AML-193 (cell line): Measurements from ENCODE around the gene SCPEP1.
"Not testable (repeated sequence)": the region's sequence is repeated elsewhere in the genome, so short reads cannot be mapped to it uniquely, and the experiment has no call there.

Source experiments
- DNase-seq, 2 experiments: peaks; one replicate each; lab custom pipeline; 2025; lab: John Stamatoyannopoulos, UW

The SCPEP1 gene

DNA sequence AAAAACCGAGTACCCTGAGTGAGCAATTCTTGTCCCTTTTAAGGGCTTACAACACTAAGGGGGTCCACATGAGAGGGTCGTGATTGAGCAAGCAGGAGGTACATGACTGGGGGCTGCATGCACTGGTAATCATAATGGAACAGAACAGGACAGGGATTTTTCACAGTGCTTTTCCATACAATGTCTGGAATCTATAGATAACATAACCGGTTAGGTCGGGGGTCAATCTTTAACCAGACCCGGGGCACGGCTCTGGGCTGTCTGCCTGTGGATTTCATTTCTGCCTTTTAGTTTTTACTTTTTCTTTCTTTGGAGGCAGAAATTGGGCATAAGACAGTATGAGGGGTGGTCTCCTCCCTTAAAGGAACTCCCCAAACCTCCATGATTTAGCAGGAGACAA lies 12.2 kb upstream of the SCPEP1 start:
- DNase-seq, result not testable (repeated sequence)

DNA sequence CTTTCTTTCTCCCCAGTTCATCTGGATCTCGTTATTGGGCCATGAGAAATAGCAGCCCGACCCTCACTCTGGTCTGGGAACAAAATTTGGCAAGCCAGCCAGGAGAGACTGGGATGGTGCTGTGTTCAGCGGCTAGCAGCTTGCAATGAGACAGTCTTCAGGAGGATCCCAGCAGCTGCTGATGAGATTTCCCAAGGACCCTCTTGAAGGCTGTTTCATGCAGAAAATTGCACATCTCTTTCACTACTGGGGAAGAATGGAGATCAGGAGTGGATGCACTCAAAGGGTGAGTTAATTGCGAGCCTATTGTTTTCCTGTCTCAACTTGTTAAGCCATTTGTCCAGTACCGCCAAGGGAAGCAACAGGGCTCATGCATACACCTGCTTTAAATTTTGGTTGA lies 11.6 kb upstream of the SCPEP1 start:
- DNase-seq, result no peak

DNA sequence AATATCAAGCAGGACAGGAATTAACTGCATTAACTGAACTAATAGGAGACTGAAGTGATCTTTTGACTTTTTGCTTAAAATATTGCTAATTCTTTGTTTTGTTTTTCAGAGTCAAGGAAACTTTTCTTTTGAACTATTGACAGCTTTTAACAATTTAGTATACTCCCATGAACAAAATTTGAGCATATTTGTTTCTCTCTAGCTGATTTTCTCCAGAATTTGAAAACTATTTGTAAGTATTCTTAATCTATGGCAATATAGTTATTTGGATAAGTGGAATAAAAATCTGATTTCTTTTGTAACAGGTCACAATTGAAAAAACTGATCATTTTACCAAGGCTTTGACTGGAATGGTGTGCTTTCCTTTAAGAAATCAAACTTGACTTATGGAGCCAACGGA lies 7.0 kb upstream of the SCPEP1 start:
- DNase-seq, result no peak

DNA sequence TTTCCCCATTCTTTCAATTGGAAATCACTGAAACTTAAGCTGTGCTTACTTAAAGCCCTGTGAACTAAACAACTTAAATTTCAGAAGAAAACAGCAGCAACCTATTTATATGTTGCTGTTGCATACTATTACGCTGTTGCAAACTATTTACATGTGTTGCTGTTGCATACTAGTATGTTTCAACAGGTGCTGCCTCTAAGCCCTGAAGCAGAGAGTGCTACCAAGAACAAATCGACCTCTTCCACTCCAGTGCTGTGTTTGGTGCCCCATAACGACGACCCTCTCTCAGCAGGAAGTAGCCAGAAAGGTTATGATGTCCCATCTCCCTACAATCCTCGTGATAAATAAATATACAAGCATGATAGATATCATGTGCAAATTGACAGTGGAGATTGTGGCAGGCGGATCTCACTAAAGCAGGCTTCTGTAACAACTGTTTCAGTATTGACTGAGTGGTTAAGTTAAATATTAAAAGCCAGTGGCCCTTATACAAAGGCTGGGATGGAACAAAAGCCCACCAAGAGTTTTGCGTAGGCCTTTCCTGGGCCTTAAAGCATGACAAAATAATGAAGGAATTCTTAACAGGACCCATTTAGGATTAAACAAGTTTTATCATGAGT lies 5.7 kb upstream of the SCPEP1 start:
- DNase-seq, result no peak

DNA sequence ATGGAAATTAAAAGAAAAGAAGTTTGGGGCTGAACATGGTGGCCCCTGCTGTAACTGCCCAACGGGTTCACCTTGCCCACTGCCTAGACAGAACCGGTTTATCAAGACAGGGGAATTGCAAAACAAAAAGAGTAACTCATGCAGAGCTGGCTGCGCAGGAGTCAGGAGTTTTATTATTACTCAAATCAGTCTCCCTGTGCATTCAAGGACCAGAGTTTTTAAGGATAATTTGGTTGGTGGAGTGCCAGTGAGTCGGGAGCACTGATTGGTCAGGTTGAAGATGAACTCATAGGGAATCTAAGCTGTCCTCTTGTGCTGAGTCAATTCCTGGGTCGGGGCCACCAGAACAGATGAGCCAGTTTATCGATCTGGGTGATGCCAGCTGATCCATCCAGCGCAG lies 4.4 kb upstream of the SCPEP1 start:
- no peak for DNase-seq

DNA sequence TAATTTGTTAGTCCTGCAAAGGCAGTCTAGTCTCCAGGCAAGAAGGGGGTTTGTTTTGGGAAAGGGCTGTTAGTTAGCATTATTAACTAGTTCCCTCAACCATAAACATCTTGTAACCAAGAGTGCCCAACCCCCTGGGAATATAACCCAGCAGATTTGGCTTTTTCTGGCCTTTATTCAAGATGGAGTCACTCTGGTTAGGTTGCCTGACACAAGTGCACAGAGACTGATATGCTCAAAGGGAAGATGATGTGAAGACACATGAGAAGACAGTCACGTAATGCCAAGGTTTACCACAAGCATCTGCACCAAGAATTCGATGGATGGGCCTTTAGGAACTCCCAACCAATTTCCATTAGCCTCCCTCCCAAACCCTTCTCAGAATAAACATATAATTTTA lies 3.9 kb upstream of the SCPEP1 start:
- no peak for DNase-seq

DNA sequence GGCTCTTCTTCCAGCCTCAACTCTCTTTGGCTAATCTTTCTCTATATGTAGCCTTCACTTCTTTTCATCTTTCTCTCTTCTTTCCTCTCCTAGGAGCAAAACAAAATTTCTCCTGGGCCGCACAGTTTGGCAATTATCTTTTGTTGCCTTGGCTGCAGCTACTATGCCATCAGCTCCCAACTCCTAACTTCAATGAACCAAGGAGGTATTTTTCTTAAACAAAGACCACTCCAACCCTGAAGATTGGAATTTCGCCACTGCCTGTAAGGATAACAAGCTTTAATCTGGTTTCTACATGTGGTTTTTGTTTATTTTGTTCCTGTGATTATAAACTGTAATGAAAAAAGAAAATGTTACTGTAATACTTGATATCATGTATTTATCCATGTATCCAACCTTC lies 2.3 kb upstream of the SCPEP1 start:
- DNase-seq, result no peak

DNA sequence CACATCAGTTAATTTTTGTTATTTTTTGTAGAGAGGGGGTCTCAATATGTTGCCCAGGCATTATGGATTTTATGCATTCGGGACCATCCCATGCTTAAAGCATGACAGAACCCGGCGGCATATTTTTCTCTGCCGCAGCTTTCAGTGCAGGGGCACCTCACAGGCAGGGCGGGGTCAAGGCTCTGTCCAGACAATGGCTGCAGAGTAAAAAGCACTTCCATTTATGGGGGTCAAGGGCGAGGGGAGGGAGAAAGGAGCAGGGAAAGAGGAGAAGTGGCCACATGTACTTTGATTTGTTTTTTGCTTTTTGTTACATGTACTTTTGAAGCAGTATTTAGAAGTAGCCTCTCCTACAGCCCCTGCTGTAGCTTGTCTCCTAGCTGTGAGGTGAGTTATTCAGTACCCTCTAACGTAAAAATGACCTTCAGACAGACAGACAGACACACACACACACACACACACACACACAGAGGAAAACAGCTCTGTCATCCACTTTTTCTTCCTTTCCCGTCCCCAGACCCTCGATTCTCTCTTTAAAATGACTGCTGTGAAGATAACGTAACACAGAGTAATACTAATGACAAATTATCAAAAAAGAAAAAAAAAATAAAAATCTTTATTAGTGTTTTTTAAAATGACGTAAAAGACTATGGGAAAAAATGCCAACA lies 856 bp upstream of the SCPEP1 start:
- no peak for DNase-seq

DNA sequence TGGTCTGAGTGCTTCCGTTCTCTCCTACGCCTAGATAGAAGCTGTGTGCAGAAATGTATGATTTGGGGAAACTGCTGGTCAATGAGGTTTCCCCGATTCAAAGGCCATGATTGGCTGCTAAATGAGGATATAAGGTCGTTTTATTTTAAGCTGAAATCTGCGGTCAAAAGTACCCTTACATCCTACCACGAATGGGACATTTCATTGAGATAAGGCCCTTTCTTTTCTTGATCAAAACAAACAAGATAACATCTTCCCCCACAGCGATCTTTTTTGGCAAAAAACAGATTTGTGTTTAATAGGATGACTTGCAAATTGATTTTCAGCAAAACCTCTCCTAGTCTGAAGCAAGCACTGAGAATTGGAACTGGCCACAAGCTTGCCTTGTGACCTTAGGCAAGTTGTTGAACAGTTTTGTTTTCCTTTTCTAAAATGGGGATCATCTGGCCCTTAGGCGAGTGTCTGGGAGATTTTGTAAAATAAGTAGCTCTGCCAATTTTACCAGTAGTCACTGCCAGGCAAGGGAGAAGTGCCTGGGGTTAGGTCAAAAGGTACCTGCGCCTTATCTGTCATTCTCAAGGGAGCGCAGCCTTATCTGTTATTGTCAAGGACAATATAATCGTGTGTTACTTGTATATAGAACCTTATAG lies 635 bp downstream of the SCPEP1 start:
- peak in 1 of 2 experiments; percentile 33 for DNase-seq

DNA sequence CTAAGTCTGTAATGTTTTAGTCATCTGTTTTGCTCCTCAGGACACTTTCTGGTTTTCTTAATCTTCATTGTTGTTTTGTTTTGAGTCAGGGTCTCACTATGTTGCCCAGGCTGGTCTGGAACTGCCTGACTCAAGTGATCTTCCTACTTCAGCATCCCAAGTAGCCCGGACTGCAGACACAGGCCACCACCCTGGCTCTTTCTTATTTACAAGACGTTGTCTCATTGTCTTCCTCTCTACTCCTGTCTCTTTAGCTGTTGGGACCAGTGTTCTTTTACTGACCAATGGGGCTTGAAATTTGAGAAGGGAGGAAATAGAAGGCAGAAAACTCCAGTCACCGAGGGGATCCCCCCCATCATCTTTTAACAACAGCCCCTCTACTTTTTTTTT lies 1.2 kb downstream of the SCPEP1 start:
- peak in 1 of 2 experiments; percentile 14 for DNase-seq

DNA sequence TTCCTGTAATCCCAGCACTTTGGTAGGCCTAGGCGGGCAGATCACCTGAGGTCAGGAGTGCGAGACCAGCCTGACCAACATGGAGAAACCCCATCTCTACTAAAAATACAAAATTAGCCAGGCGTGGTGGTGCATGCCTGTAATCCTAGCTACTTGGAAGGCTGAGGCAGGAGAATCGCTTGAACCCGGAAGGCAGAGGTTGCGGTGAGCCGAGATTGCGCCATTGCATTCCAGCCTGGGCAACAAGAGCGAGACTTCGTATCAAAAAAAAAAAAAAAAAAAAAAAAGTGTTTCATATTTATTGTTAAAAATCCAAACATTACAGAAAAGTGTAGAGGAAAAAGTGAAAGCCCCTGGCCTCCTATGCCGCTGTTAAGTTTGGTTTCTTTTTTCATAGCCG lies 2.6 kb downstream of the SCPEP1 start:
- DNase-seq, result not testable (repeated sequence)

DNA sequence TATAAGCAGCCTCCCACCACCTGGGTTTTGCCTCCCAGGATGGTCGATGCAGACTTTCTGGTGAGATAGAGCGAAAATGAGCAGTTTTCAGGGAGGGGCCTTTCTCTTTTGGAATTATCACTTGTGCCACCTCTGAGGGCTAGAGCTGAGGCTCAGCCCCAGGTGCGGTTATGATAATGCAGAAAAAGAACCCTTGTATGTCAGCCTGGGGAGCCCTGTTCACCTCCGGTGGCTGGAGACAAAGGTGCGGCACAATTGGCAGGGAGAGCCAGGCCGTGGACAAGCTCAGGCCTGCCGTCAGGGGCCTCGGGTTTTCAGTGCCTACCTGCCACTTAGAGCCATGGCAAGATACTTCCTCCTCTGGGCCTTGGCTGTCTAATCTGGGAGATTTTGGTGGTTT lies 4.4 kb downstream of the SCPEP1 start:
- DNase-seq, result no peak

DNA sequence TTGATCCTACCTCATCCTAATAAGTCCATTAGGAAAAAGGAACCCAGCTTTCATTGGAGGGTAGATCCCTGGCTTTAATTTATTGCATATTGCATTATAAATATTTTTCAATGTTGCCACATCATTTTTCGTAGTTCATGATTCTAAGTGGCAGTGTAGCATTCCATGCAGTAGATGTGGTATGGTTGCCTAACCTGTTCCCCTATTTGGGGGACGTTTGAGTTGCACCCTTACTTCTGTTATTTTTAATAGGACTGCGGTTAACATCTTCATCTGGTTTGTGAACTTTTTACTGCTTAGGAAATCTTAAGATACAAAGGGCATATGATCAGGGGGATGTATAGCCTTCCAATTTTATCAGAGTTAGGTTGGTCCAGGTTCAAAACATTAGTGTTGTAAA lies 5.4 kb downstream of the SCPEP1 start:
- peak; percentile 94 to 97 for DNase-seq

DNA sequence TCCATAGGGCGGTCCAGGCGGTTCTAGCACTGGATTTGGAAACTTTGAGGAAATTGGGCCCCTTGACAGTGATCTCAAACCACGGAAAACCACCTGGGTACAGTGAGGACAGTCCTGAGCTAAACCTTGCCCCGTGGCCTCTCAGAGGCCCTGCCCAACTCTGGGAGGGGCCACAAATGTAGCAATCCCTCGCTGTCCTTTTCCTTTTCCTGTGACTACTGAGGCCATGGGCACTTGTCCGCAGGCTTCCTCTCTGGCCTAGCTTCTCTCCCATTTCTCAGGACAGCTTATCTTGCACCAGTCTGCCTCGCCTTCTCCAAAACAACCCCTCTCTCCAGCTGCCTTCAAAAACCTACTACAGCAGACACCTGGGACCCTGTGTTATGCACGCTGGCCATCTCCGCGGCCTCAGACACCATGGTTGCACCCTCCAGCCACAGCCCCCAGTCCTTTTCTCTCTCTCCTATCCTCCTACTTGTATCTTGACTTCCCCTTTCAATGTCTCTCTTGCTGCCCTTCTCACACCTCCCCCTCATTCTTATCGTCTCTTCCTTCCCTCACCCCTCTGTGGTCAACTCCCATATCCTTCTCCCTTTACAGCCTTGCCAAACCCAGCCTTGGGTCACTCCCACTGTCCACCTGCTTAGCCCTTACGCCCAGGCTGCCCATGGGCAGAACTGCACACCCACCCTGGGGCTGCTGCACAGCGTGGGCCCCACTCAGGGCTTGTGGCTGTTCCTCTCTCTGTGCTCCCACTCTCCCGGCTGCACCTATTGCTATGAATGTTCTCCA lies 7.6 kb downstream of the SCPEP1 start:
- peak; percentile 95 to 96 for DNase-seq

DNA sequence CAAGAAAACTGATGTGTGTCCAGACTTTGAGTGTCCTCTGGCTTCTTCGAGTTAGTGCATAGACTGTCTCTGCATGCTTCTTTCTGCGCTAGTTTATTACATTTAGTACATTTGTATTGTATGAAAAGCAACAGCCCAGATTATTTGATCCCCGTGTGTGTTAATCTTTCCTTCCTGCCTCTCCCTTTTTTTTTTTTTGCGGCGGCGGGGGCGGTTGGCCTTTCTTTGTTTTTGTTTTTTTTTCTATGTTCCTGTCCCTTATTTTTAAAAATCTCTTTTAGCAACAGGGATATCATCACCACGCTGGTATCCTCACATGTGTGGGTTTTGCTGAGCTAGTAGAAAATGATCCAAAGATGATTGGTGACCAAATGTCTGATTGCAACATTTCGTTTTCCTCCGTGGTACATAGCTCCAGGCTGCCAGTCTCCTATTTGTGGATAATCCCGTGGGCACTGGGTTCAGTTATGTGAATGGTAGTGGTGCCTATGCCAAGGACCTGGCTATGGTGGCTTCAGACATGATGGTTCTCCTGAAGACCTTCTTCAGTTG lies 9.4 kb downstream of the SCPEP1 start:
- no peak for DNase-seq

DNA sequence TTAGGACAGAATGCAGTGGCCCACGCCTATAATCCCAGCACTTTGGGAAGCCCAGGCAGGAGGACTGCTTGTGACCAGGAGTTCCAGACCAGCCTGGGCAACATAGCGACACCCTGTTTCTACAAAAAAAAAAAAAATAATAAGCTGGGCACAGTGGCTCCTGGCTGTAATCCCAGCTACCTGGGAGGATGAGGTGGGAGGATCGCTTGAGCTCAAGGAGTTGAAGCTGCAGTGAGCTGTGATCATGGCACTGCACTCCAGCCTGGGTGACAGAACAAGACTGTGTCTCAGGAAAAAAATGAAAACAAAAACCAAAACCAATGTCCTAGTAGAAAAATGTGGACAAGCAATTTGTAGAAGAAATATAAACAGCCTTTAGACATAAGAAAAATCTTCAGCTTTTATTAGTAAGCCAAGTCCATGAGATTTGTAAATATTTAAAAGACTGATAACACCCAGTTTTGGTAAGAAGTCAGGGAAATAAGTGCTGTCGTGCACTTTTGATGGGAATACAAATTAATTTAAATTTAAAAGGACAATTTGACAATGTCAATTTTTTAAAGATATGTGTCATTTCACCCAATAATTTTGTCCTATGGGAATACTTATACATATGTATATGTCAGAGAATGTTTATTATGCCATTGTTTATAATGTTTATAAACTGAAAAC lies 11.1 kb downstream of the SCPEP1 start:
- no peak for DNase-seq

DNA sequence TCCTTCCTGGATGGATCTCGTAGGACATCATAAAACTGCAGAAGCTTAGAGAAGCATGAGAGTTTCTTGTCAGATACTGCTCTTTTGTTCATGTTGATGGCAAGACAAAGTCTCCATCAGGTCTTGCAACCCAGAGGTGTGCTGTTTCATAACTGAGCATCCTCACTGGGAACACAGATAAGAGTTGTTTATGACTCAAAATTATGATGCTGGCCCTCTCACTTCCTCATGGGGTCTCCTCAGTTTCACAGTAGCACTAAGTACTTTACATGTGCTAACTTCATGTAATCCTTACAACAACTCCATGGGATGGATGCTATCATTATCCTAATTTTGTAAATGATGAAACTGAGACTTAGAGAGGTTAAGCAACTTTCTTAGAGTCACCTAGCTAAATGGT lies 14.4 kb downstream of the SCPEP1 start:
- DNase-seq, result no peak

DNA sequence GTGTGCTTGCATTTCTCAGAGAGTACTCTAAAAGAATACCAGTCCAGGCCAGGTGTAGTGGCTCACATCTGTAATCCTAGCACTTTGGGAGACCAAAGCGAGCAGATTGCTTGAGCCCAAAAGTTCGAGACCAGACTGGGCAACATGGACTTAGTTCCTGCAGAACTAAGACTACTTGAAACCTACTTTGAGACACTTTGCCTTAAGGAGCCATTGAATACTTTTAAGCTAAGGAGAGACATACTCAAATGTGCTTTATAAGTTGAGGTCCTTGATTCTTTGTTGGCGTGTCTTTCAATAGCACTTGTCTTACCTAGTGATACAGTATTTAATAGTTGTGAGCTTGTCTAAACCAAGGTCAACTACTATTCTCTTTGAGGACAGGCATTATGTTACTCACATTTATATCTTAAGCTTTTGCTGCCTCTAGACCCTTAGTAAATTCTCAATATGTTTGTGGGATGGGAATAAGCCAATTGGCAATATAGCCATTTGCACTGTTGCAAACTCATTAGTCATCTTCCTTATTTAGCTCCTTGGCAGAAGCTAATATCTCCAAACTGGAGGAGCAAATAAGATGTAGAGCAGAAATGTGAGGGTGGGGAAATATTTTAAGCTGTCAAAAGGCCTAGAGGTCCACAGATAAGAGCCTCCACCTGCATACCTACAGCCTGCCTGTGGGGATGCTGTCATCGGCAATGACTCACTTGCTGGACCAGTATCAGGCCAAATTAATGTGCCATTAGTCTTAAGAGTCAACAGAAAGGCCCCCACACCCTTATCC lies 16.3 kb downstream of the SCPEP1 start:
- DNase-seq, result no peak

DNA sequence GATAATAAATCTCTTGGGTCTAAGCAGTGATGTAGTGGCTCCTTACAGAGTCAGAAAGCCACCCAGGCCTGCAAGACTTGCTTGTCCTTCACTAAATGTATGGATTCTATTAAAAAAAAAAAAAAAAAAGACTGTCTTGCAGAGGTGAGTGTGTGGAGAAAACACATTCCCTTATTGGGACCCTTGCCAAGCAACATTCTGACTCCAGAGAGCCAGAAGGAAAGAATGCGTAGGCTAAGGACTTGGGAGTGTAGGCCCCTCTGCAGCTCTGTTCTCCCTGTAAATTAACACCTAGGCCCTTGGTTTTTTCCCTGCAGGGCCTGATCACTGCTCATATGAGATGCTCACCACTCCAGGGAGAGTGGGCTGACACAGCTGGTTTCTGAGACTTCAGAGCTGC lies 17.8 kb downstream of the SCPEP1 start:
- DNase-seq, result no peak

DNA sequence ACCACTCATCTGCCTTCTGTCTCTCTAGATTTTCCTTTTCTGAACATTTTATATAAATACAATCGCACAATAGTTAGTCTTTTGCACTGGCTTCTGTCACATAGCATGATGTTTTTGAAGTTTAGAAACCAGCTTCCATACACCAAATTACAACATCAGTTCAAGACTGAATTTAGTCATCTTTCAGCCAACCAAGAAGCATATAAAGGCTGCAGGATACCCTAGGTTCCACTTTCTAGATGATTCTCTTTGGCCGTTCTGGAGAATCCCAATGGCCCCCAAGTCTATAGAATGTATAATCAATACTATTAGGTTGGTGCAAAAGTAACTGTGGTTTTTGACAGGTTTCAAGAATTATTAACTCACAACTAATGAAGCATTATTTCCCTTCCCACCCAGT lies 19.4 kb downstream of the SCPEP1 start:
- no peak for DNase-seq

DNA sequence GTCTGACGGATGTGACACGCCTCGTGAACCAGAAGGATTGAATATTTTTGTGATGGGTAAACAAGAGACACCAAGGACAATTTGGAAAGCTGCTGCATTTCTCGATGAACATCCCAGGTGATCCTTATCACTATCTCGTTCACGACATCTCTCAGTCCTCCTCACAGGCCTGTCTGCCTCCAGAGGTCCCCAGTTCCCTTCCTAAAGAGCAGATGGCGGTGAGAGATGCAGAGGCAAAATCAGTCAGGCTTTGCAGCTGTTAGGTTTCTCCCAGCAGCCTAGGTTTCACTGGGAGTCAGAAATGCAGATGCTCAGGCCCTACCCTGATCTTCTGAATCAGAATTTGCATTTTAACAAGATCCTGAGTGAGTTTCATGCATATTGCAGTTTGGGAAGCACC lies 23.6 kb downstream of the SCPEP1 start:
- DNase-seq, result no peak
